ENCODE results near the gene TIGD7. TPM values are rescaled to one million over a fixed set of nuclear protein-coding genes. Genes with fewer than 3 reads are reported as not detected.

TIGD7 gene
- total RNA-seq, 4 donors from 2014 or later: 0.20 to 4.3 (median 2.5) TPM; not detected in 1

GRCh38 chr16:3289998-3290673, 15.1 kb downstream of the TIGD7 start:
- Histone ChIP-seq H3K9me3 (peaks cover 55 to 84% of the 10 kb centered on the region in 2 donors), H3K27me3 (no peaks in the 10 kb centered on the region), H3K36me3 (peaks cover 0 to 86% (median 28%) of the 10 kb centered on the region in 4 donors), H3K4me3 (no peak overlapping the region), H3K27ac (no peak overlapping the region), H3K4me1 (peaks cover 0 to 6% (median 4%) of the 10 kb centered on the region in 4 donors)
- WGBS, 2 donors (ENCODE audit: low coverage in 1 of 2): 98 to 100% methylated on average over 2 to 16 of the region's 16 CpGs
- in situ Hi-C loops (cut with MboI; ENCODE audit: low pct_ligation_motif_present in 1 of 4, low pct_unique_long_range_greater_than_20kb in 1 of 4, low sequenced_read_pairs in 3 of 4): loop anchor here in 1 of 4 donors (10.0 kb wide), 1 partner anchor 115 kb away; the partner anchor contains the start of genes ZNF174 and ZSCAN32
- TF ChIP-seq POLR2A (IDR thresholded peaks at IDR 0.05) (no peak), POLR2AphosphoS5 (IDR thresholded peaks at IDR 0.05) (no peak), EP300 (IDR thresholded peaks at IDR 0.05; ENCODE audit: low read depth) (no peak)
- TF ChIP-seq, protein P1, sequence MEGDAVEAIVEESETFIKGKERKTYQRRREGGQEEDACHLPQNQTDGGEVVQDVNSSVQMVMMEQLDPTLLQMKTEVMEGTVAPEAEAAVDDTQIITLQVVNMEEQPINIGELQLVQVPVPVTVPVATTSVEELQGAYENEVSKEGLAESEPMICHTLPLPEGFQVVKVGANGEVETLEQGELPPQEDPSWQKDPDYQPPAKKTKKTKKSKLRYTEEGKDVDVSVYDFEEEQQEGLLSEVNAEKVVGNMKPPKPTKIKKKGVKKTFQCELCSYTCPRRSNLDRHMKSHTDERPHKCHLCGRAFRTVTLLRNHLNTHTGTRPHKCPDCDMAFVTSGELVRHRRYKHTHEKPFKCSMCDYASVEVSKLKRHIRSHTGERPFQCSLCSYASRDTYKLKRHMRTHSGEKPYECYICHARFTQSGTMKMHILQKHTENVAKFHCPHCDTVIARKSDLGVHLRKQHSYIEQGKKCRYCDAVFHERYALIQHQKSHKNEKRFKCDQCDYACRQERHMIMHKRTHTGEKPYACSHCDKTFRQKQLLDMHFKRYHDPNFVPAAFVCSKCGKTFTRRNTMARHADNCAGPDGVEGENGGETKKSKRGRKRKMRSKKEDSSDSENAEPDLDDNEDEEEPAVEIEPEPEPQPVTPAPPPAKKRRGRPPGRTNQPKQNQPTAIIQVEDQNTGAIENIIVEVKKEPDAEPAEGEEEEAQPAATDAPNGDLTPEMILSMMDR (IDR thresholded peaks at IDR 0.05): no peak
- intact Hi-C loops (cut with DNase I; ENCODE audit: low total_unique reads): loop anchor here (5.0 kb wide), 1 partner anchor 167 kb away; no protein-coding TSS in a partner anchor
- DNase-seq: no peak

DNA sequence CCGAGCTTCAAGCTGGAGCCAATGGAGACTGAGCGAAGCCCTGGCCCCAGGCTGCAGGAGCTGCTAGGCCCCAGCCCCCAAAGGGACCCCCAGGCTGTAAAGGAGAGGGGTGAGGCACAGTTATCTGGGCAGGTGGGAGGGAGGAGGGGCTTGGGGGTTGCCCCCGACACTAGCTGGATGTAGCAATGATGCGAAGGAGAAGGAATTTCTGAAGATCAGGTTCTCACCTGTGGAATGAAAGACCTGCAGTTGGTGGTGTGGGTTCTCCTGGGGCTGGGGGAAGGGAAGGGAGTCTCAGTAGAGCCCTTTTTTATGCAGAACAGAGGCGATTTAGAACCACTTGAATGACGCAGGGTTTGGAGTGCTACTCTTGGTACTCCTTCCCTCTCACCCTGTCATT, 20.1 kb downstream of the TIGD7 start:
- no peak overlapping the region for H3K27ac ChIP-seq
- peak overlapping the region in 1 of 4 donors; percentile 99 for H3K4me3 ChIP-seq
- WGBS, 2 donors (ENCODE audit: low coverage in 1 of 2): 96% methylated on average over 6 of the region's 6 CpGs; no CpG with 5 or more reads in 1 of the 2 donors
- H3K4me1 ChIP-seq: peaks cover 5 to 28% (median 25%) of the 10 kb centered on the region in 4 donors
- intact Hi-C loops (cut with DNase I; ENCODE audit: low total_unique reads) (no loop called here), in situ Hi-C loops (cut with MboI; ENCODE audit: low pct_ligation_motif_present in 1 of 4, low pct_unique_long_range_greater_than_20kb in 1 of 4, low sequenced_read_pairs in 3 of 4) (no loop called here)
- H3K9me3 ChIP-seq: peaks cover 14 to 34% of the 10 kb centered on the region in 2 donors
- H3K36me3 ChIP-seq: peaks cover 0 to 46% (median 16%) of the 10 kb centered on the region in 4 donors
- TF ChIP-seq, protein P1 (IDR thresholded peaks at IDR 0.05): no peak
- no peak for TF ChIP-seq EP300 (IDR thresholded peaks at IDR 0.05; ENCODE audit: low read depth)
- TF ChIP-seq POLR2AphosphoS5 (IDR thresholded peaks at IDR 0.05): no peak
- no peak for TF ChIP-seq POLR2A (IDR thresholded peaks at IDR 0.05)
- no peak for DNase-seq
- H3K27me3 ChIP-seq: no peaks in the 10 kb centered on the region

- Histone ChIP-seq H3K27me3 (peaks cover 4% of the 10 kb centered on the region), H3K9me3 (peaks cover under 1 to 21% of the 10 kb centered on the region in 2 donors), H3K27ac (peak overlapping the region; percentile 98 to 100 (median 100)), H3K36me3 (peaks cover 0 to 33% (median 6%) of the 10 kb centered on the region in 4 donors), H3K4me3 (peak overlapping the region; percentile 79 to 99 (median 92)), H3K4me1 (peaks cover 5 to 28% (median 25%) of the 10 kb centered on the region in 4 donors)
- in situ Hi-C loops (cut with MboI; ENCODE audit: low pct_ligation_motif_present in 1 of 4, low pct_unique_long_range_greater_than_20kb in 1 of 4, low sequenced_read_pairs in 3 of 4): no loop called here
- intact Hi-C loops (cut with DNase I; ENCODE audit: low total_unique reads): no loop called here
- DNase-seq: no peak
- TF ChIP-seq POLR2AphosphoS5 (IDR thresholded peaks at IDR 0.05): no peak
- TF ChIP-seq POLR2A (IDR thresholded peaks at IDR 0.05): no peak
- TF ChIP-seq, protein P1 (IDR thresholded peaks at IDR 0.05): no peak
- WGBS, 2 donors (ENCODE audit: low coverage in 1 of 2): 18 to 33% methylated on average over 3 to 38 of the region's 56 CpGs
These were observed 21.4 kb downstream of the TIGD7 start for GRCh38 chr16:3283543-3284447.

Data from transverse colon (tissue), 4 donors.